GM12801 (cell line): ENCODE data around the gene RREB1.

ENCODE experiments used
- TF ChIP-seq, protein P1 (sequence below): IDR thresholded peaks from one replicate; pipeline ENCODE4 v1.5.1; 2011; ENCODE audit warnings: control low read depth; ENCODE audit not compliant: insufficient read length; ENCODE audit errors: extremely low read depth

Gene RREB1

DNA sequence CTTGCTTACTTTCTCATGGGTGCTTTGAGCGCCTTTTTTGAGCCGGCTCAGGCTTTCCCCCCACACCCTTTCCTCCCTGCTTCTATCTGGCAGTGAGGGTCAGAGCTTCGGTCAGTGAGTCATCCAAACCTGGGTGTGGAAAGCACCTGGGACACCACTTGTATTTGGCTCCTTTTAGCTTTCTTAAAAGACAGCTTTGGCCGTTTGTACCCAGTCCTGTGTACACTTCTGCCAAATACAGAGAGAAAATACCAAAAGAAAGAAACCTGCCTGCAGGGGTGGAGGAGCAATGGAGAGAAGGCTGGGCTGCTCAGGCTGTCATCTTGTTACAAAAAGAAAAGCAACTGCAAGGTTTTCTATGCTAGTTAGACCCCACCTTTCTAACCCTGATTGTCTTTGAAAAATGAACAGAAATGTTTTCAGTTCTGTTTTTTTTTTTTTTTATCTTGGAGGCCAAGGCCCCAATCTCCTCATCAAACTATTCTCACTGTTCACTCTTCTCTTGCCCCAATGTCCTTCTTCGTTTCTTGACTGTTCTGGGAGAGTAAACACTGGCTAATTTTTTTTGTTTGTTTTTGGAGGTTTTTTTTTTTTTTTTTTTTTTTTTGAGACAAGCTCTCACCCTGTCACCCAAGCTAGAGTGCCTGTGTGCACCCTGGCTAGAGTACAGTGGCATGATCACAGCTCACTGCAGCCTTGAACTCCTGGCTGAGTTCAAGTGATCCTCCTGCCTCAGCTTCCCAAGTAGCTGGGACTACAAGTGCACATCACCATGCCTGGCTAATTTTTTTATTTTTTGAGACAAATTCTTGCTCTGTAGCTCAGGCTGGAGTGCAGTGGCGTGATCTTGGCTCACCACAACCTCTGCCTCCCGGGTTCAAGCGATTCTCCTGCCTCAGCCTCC is 128.8 kb downstream of the RREB1 start:
- TF ChIP-seq, protein P1, sequence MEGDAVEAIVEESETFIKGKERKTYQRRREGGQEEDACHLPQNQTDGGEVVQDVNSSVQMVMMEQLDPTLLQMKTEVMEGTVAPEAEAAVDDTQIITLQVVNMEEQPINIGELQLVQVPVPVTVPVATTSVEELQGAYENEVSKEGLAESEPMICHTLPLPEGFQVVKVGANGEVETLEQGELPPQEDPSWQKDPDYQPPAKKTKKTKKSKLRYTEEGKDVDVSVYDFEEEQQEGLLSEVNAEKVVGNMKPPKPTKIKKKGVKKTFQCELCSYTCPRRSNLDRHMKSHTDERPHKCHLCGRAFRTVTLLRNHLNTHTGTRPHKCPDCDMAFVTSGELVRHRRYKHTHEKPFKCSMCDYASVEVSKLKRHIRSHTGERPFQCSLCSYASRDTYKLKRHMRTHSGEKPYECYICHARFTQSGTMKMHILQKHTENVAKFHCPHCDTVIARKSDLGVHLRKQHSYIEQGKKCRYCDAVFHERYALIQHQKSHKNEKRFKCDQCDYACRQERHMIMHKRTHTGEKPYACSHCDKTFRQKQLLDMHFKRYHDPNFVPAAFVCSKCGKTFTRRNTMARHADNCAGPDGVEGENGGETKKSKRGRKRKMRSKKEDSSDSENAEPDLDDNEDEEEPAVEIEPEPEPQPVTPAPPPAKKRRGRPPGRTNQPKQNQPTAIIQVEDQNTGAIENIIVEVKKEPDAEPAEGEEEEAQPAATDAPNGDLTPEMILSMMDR = no peak

DNA sequence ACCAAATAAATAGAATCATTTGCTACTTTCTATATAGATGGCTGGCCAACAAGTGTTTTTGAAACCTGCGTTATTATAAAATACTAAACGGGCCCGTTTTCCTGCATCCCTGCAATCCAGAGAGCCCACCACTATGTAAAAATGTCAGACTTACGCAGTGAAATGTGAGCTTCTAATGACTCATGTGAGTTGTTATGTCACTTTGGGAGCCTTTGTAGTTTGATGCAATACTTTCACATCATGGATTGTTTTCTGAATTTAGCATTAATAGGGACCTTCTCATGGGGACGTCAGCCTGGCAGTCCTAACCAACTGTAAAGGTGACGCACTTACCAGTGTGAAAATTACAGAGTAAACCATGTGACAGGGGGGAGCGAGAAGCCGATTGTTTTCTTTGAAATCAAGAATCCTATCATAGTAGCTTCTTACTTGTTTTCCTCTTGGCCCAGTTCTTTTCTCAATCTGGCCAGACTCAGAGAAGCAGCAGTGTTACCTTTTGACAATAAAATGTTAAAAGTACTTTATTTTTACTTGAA is 130.0 kb downstream of the RREB1 start:
- TF ChIP-seq, protein P1 = no peak

DNA sequence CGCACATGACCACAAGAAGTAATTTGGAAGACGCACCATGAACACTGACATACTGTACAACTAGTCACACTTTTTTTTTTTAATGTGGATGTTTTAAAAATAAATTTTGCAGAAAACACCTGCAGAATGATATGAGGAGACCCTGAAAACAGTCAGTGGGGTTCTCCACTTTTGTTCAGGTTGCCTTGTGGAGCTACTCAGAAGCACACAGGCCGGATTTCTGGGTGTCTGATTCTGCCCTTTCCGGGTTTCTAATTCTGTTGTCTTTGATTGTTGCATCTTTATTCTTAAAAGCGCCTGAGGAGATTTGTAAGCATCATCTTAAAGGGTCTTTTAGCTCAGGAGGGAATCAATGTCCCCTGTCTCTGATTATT is 130.8 kb downstream of the RREB1 start:
- TF ChIP-seq, protein P1 = no peak

DNA sequence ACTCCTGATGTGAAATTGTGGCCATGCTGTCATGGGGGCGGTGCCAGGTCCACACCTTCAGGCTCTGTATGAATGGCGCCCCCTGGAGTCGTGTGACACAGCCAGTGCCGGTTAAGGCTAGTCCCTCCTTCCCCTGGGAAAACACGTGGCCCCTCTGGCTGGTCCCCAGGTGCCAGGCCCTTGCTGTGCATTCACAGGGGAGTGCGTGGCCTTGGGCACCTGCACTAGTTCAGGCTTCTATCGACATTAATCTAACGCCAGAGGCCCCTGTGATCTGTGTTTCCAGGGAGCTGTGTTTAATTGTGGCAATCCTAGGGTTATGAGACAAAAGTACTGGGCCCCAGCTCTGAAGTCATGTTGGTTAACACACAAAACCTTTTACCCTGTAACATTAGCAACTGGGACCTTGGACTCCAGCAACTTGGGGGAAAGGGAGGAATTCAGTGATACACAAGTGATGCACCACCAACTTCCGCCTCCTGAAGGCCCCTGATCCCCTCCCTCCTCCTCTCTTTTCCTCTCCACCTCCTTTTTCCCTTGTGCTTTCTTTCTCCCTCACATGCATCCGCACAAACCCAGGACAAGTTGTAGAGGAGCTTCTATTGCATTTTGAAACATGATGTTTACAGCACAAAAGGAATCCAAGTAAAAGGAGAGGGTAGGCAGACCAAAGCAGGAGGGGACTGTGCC is 131.3 kb downstream of the RREB1 start:
- TF ChIP-seq, protein P1 = no peak

DNA sequence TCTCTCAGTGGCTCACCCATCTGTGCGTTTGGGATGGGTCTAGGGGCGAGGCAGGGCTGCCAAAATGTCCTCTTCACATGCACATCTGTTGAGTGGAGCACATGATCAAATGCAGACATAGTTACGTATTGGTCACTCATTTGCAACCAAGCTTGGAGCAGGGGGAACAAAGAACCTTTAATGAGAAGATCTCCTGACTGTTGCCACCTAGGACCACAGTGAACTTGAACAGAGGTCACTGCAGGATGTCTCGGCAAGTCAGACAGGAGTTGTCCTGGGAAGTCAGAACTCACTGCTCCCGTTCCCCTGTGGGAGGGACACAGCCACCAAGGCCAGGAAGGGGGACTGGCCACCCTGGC is 131.8 kb downstream of the RREB1 start:
- TF ChIP-seq, protein P1 = no peak

DNA sequence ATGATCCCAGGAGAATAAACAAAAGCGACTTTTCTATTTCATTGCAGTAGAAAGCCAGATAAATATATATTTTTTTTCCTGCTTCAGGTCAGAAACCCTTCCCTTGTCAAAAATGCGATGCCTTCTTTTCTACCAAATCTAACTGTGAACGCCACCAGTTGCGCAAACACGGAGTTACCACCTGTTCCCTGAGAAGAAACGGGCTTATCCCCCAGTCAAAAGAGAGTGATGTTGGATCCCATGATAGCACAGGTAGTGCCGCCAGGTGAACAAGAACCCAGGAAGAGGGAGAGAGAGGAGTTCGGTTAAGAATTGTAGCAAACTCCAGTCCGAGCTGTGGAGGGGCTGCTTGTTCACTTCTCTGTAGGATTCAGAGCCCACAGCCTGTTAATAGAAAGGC is 132.6 kb downstream of the RREB1 start:
- TF ChIP-seq, protein P1 = no peak

DNA sequence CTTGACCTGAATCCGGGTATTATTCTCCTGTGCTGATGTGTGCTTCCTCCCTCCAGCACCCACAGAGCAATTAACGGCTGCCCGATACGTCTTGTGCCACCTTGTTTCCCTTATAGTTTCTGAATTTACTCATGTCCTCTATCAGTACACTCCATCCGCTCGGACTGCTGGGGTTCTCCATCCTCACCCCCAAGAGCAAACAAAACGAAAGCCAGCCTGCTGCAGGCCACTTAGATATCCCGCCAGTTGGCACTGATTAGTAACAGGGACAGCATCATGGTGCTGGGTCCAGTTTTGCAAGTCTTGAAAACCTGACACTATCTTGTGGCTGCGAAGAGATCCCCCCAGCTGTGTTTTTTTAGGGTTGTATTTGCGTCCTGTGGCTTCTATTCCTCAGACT is 133.4 kb downstream of the RREB1 start:
- TF ChIP-seq, protein P1 = no peak
